NCI-H748 treated with DMSO at 0.1 percent for 48 hours (cell line): ENCODE measurements around the gene TENT4A.
A peak's percentile ranks its signal among the peaks of the same experiment; 100 is the strongest.
"Not testable (repeated sequence)": the region's sequence is repeated elsewhere in the genome, so short reads cannot be mapped to it uniquely, and the experiment has no call there.

Source experiments
- DNase-seq: peaks from one replicate; lab custom pipeline; 2025; lab: John Stamatoyannopoulos, UW

TENT4A gene

DNA sequence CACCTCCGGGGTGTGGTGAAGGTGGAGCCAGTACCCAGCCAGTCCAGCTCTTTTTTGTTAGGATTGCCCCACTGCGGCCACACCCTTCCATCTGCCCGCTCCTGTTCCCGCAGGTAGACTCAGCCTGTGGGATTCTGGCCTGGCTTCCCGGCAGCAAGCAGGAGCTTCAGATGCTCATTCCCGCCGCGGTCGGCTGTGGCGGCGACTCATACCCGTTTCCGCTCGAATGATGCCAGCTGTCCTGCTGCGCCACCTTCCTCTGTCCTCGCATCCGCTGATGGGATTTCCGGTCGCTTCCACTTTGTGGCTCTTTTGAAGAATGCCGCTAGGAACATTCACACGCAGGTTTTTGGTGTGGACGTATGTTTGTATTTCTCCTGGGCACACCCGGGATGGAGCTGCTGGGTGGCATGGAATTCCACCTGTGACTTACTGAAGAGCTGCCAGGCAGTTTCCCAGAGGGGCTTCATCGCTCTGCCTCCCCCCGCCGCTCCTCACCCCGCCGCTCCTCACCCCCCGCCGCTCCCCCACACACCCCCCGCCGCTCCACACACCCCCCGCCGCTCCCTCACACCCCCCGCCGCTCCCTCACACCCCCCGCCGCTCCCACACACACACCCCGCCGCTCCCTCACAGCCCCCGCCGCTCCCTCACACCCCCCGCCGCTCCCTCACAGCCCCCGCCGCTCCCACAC is 60.3 kb downstream of the TENT4A start:
- peak; percentile 88 for DNase-seq

DNA sequence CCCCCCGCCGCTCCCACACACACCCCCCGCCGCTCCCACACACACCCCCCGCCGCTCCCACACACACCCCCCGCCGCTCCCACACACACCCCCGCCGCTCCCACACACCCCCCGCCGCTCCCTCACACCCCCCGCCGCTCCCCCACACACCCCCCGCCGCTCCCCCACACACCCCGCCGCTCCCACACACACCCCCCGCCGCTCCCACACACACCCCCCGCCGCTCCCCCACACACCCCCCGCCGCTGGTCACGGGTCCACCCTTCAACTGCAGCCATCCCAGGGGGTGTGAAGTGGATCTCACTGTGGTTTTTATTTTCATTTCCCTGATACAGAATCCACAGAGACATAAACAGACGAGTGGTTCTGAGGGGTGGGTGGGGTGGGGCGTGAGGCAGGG is 61.0 kb downstream of the TENT4A start:
- DNase-seq, result not testable (repeated sequence)

DNA sequence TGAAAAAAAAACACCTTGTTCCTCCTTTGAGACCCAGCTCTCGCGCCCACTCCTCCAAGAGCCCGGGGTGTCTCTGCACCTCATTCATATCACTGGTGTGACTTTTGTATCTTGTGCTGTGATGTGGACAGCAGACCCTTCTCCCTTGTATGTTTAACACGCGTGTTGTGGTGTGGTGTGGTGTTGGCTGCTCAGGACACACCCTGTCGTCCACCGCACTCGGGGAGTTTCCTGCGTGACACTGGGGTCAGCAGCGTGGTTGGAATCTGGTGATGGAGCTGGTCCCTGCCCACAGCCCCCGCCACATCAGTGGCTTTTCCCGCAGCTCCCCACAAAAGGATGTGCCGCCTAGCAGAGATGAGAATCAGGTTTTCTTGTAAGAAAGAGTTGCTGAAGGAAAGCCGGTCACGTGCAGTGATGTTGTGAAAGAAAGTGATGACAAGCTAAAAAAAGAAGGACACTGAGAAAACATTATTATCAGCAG is 61.5 kb downstream of the TENT4A start:
- no peak for DNase-seq

DNA sequence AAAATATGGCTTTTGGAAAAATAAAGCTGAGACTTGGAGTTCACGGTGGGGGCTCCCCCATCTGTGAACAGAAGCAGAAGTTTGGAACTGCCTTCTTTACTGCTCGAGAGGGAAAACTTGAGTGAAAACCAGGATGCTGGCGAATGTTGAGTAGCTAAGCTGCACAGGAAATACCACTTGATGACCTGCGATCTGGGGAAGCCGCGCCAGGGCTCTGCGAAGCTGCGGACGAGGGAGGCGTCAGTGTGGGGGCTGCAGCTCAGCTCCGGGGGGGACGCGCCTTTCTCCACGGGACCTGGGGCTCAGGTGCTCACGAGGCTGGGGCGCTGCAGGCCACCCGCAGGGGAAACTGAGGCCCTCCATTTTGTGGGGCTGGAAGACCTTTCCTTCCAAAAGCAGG is 62.3 kb downstream of the TENT4A start:
- no peak for DNase-seq

DNA sequence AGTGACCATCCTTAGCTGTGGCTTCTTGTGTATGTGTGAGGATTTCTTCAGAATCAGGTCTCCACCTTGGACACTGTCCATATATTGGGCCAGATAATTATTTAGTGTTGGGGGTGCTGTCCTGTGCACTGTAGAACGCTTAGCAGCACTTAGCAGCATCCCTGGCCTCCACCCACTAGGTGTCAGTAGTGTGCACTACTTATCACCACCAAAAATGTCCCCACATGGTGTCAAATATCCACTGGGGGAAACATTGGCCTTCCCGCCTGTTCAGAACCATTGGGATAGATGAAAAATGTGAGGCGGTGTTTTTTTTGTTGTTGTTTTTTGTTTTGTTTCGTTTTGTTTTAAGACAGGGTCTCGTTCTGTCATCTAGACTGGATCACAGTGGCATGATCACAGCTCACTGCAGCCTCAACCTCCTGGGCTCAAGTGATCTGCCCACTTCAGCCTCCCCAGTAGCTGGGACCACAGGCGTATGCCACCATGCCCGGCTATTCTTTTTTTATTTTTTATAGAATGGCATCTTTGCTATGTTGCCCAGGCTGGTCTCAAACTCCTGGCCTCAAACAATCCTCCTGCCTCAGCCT is 67.7 kb downstream of the TENT4A start:
- DNase-seq, result no peak

DNA sequence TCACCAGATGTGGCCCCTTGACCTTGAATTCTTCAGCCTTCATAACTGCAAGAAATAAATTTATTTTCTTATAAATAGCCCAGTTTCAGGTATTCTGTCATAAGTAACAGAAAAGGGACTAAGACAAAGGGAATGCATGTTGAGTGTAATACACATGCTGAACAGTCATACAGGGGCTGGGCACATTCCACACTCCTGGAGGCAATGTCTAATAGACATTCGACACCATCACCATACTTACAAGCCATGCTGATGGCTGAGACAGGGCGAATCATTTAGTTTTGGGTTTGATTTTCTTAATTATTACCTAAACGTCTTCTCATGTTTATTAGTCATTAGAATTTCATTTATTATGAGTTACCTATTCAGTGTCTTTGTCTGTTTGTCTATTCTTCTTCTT is 68.5 kb downstream of the TENT4A start:
- DNase-seq, result no peak

DNA sequence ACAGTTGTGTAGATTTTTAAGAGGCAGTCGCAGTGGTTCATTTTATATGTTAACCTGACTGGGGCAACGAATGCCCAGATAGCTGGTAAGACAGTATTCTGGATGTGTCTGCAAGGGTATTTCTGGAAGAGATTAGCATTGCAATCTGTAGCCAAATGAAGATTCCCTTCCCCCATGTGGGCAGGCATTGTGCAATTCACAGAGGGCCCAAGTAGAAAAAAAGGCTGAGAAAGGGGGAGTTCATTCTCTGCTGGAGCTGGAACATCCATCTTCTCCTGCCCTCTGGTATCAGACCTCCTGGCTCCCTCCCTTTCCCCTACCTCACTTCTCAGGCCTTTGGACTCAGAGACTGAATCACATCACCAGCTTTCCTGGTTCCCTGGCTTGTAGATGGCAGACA is 70.6 kb downstream of the TENT4A start:
- no peak for DNase-seq

DNA sequence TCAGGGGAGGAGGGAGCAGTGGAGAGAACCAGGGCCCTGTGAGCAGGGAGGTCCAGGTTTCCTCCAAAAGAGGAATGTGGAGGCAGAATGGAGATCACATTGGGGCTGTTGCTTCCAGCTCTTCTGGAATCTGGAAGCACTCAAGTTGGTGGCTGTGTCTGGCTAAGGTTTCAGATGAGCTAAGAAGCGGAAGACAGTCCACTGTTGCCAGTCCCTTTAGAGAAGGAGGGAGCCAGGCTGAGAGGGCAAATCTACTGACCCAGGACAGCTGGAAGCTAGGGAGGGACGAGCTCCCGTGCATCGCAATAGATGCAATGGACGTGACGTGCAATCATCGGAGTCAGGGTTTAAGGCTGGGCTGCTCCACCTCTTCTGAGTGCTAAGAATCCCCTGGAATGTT is 71.2 kb downstream of the TENT4A start:
- DNase-seq, result no peak

DNA sequence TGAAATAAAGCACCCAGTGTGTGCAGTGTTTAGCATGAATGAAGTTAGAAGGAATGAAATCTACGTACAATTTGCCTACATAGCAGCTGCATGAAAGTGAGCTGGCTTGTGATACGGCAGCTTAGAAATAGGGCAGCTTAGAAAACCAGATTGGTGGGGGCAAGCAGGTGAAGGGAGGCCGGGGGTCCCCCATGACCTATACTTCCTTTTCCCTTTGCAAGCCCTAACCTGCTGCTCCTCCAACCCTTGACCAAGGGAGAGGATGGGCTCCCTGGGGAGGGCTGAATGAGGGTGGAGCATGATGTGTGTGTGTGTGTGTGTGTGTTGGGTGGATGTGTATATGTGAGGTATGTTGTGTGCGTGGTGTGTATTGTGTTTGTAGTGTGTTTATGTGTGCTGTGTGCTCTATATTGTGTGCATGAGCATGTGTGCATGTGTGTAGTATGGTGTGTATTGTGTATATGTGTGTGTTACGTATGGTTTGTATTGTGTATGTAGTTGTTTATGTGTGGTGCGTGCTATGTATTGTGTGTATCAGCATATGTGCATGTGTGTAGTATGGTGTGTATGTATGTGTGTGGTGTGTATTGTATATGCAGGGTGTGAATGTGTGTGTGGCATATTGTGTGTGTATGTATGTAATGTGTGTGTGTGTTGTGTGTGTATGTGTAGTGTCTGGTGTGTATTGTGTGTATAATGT is 72.1 kb downstream of the TENT4A start:
- DNase-seq, result no peak

DNA sequence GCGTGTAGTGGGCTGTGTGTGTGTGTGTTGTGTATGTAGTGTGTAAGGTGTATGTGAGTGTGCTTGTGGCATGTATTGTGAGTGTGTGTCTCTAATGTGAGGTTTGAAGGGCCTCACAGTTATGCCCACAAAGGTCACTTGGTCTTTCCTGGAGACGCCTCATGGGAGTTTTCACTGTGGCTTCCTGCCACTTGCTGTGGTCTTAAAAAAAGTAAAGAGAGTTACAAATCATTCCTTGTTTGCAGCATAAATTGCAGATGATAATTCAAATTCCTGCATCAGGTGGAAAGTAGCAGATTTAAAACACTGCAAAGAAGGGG is 72.6 kb downstream of the TENT4A start:
- no peak for DNase-seq

DNA sequence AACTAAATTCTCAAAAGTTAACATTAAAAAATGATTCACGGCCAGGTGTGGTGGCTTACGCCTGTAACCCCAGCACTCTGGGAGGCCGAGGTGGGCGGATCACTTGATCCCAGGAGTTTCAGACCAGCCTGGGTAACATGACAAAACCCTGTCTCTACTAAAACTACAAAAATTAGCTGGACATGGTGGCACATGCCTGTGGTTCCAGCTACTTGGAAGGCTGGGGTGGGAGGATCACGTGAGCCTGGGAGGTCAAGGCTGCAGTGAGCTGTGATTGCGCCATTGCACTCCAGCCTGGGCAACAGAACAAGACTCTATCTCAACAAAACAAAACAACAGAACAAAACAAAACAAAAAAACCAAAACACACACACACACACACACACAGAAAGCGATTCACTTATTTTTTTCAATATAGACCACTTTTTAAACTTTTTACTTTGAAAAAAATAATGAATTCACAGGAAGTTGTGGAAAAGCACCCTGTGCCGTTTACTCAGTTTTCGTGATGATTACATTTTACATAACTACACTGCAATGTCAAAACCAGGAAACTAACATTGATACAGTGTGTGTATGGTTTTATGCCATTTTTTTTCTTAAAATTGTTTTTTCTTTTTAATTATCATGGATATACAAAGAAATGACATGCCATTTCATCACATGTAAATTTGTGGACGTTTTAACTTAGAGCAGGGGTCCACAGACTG is 73.7 kb downstream of the TENT4A start:
- no peak for DNase-seq

DNA sequence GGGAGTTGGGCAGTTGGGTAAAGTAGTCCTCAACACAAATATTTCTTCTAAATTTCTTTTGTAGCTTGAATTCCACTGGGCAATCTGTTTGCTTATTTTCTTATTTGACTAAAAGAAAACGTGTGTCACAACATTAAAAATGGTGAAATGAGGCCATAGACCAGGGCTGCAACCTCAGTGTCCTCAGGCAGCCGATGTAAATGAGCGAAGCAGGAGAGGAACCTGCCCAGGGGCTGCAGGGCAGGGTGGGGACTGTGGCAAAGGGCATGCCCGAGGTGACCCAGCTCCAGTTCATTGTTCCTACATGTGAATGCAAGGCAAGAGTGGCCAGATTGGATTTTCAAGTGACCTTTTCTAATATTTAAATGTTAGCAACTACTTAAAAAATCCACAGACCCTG is 74.7 kb downstream of the TENT4A start:
- no peak for DNase-seq

DNA sequence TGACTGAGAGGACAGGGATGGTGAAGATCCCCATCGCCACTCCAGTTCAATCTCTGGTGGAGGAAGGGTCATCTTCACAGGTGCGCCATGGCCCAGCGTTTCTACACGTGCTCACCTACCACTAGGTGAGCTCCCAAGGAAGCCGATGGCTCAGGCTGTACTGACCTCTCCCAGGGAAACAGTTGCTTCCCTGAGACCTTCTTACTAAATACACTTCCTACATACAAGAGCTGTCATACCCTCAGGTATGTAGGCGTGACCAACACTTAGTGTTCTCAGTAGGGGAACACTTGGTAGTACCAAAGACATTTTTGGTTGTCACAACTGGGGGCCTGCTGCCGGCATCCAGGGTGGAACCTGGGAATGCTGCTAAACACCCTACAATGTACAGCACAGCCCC is 75.2 kb downstream of the TENT4A start:
- DNase-seq, result no peak

DNA sequence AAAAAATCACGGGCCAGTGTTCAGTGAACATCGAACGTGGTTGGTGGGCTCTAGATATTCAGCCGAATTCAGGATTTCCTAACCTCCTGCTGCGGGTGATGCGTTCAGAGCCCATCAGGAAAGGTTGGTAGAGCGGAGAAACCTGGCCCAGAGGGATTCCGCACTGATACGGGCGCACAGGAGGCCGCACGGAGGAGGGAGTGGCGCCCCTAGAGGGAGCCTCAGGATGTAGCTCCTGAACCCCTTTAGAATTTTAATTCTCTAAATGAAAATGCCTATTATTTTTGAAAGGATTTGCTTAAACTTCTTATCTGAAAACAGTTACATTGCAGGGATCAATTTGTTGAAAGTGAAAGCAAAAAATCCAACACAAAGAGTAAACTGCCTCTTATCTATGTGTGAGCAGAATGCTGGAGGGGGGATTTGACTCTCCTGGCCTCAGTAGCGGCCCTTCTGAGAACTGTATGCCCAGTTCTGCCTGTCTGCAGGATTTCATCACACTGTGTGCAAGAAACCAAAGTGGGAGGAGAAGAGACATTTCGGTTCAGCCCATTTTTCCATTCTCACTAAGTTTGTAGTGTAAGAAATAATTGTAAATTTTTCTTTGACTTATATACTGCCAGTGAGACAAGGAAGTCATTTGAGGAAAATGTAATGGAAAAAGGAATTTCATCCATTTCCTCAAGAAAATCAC is 75.9 kb downstream of the TENT4A start:
- DNase-seq, result no peak

DNA sequence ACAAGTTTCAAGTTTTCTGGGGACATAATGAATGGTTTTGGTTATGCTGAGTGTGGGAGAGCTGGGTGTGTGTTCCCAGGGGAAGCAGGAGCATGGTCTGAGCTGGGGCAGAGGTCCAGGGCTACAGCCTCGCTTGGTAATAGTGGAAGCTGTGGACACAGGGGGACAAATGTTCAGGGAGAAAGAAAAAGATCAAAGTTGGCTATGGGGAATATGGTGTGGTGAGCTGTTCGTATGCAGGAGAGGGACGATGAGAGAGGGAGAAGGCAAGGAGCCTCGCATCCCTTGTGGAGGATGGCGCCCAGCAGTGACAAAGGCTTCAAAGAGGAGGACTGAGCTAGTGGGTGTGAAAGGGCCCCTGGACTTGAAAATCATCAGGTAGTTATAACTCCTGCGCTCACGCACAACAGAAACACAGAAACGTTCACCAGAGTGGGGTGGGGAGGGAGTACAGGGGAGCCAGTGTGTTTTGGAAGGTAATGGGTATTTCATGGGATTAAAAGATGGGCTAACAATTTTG is 77.2 kb downstream of the TENT4A start:
- DNase-seq, result no peak

DNA sequence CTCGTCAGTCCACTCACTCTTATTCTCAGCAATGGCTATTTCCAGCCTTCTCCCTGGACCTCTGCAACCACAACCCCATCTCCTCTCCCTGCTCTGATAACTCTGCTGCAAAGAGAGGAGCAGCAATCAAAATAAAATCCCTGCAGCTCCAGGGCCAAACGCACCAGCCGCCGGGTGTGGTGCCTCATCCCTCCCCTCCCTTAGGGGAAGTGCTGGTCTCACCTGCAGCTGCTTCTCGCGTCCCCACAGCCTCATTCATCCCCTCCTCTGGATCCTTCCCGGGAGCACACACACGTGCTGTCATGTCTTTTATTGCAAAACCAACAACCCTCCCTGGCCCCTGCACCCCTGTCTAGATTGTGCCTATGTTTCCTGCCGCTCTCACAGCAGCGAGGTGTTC is 77.8 kb downstream of the TENT4A start:
- DNase-seq, result peak; percentile 67

DNA sequence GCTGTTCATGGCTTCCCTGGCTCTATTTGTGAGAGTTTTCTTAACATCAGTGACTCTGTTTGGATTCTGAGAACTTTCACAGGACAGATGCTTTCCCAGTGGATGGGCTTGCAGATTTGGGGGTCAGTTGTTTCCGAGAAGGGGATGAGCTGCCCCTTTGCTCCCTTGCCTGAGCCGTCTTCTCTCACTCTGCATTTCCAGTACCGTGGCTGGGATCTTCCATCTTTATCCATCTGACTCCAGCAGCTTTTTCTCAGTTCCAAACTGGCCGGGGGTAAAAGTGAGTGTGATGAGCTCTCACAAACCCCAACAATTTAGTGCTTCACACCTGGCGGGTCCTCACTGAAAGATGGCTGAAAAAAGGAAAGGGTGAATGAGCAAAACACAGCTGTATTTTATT is 79.1 kb downstream of the TENT4A start:
- no peak for DNase-seq

DNA sequence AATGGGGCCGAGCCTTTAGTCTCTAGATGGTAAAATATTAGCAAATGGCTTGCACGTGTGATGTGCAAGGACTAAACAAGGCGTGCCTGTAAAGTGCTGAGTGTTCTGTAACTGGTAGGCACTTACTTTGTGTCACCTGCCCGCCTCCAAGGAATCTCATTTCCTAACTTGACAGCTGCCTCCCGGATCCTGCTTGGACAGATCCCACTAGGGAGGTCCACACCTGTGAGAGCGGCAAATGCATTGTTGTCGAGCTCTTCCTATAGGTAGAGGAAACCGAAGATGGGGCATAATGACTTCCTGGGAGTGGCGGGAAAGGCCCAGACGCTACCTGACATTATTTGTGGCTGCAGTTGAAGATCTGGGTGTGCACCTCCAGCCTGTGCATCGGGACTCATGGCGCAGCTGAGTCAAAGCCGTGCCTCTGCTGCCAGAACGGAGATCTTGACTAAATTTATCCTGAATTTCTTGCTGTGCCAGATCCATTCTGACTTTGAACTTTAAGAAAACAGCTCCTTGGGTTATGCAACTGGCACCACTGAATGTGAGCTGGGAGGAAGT is 79.8 kb downstream of the TENT4A start:
- peak; percentile 53 for DNase-seq

DNA sequence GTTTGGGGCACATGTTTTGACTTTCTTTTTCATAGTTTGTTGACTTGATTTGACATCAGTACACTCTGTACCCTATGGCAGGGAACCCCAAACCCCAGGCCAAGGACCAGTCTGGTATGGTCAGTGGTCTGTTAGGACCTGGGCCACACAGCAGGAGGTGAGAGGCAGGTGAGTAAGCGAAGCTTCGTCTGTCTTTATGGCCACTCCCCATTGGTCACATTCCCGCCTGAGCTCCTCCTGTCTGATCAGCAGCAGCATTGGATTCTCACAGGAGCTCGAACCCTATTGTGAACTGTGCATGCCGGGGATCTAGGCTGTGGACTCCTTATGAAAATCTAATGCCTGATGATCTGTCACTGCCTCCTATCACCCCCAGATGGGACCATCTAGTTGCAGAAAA is 88.0 kb downstream of the TENT4A start:
- no peak for DNase-seq

DNA sequence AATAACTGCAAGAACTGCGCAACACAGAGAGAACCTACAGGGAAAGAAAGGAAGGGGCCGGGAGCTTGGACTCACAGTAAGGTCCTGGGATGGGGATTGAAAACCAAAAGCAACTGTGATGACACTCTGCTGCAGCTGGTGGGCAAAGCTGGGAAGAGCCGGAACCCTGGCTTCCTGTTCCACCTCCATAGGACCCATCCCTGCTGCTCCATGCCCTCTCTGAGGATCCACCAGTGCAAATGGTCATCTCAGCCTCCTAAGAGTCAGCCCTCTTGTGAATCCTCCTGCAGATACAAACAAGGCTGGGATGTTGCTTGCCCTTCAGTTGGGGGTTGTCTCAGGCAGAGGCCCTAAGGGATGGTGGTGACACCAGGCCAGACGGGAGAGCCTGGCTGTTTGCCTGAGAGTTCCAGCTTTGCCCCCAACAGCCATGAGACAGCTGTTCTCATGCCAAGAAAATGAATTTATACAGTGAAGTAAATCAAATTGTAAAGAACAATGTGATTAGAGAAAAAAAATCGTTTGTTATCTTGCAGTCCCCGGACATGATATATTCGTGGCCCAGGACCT is 90.8 kb downstream of the TENT4A start:
- DNase-seq, result no peak

DNA sequence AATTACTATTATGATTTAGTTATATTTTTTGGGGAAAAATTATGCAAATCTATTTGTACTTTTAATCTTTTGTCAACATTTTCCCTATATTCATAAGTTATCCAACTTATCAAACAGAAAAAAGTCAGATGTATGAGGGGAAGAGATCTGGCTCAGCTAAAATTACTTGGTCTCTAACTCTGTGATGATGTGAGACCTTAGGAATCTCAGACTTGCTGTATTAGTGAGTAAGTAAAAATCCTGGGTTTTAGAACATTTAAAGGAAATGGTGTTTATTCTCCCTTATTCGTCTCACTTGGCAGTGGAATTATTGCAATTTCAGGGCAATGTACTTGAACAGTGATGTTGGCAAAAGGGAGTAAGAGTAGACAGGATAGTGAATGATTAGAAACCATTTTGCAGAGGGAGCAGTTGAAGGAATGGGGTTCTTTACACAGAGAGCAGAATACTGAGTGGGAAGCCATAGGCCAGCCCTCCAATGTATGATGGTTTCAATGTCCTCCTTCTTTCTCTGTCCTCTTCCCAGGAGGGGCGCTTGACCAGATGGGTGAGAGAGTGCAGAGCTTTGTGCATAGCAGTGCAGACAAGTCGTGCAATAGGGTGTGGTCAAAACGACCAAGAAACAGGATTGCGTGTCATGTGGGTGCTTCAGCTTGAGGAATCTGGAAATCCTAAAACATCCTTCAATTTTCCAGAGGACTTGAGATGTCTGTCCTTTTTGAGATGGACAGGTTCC is 91.7 kb downstream of the TENT4A start:
- no peak for DNase-seq
